IMR-90 (cell line): ENCODE measurements around the gene EPS8. TPM values are rescaled to one million over a fixed set of nuclear protein-coding genes. Genes with fewer than 3 reads are reported as not detected.

Experiments
- ATAC-seq: fragments of 200-7000 bp; cut with Tn5 transposase; 2 replicates; pipeline ENCODE4 v1.9.1; 2020; ENCODE audit warnings: low read depth, mild to moderate bottlenecking, moderate library complexity
- BruUV-seq: library from RNA; stranded (reverse); fragments of 400-500 nt; replicated peaks from 2 replicates; lab custom pipeline; 2021; lab: Mats Ljungman, UMichigan
- CTCF ChIA-PET: fragments of 300-600 bp; formaldehyde crosslinking; extraction: SDS; loops from one replicate; lab custom pipeline; 2021; ENCODE audit warnings: antibody characterized with exemption; lab: Yijun Ruan, JAX
- POLR2A ChIA-PET: fragments of 300-600 bp; sonication (Branson Sonifier 250); formaldehyde crosslinking; loops from one replicate; lab custom pipeline; 2022; ENCODE audit warnings: antibody characterized with exemption; ENCODE audit not compliant: unreplicated experiment; lab: Charles Lee
- DNase-seq: peaks from one replicate; pipeline ENCODE4 v3.0.0; 2013
- H2AFZ ChIP-seq: replicated peaks from 2 replicates; pipeline ENCODE3; 2013; ENCODE audit warnings: low read length, mild to moderate bottlenecking; ENCODE audit not compliant: poor library complexity
- H2AK5ac ChIP-seq: 2 replicates; pipeline ENCODE4 v1.6.1; 2013; ENCODE audit warnings: low read depth, low read length, inconsistent platforms
- H2AK9ac ChIP-seq: replicated peaks from 2 replicates; pipeline ENCODE3; 2013; ENCODE audit warnings: mild to moderate bottlenecking, low read depth, low read length, moderate library complexity; ENCODE audit not compliant: poor library complexity
- H2BK120ac ChIP-seq: 2 replicates; pipeline ENCODE4 v1.6.1; 2013; ENCODE audit warnings: low read depth, low read length, inconsistent platforms
- H2BK15ac ChIP-seq: 3 replicates; pipeline ENCODE4 v1.6.1; 2013; ENCODE audit warnings: low read depth, low read length, inconsistent platforms
- H2BK20ac ChIP-seq: 2 replicates; pipeline ENCODE4 v1.6.1; 2013; ENCODE audit warnings: low read depth, mild to moderate bottlenecking, inconsistent platforms, low read length, moderate library complexity
- H2BK5ac ChIP-seq: 2 replicates; pipeline ENCODE4 v1.6.1; 2013; ENCODE audit warnings: mild to moderate bottlenecking, low read depth, low read length, inconsistent platforms; ENCODE audit not compliant: poor library complexity, severe bottlenecking
- H3K14ac ChIP-seq: replicated peaks from 2 replicates; pipeline ENCODE4 v1.6.1; 2013; ENCODE audit warnings: low read depth, low read length, inconsistent platforms
- H3K18ac ChIP-seq: 2 replicates; pipeline ENCODE4 v1.6.1; 2013; ENCODE audit warnings: low read depth, low read length, control low read depth
- H3K23ac ChIP-seq: 2 replicates; pipeline ENCODE4 v1.6.1; 2013; ENCODE audit warnings: low read depth, low read length, inconsistent platforms
- H3K27ac ChIP-seq: 2 replicates; pipeline ENCODE4 v1.5.1; 2013; ENCODE audit warnings: mild to moderate bottlenecking, control low read depth, low read length; ENCODE audit not compliant: insufficient read depth
- H3K27me3 ChIP-seq: 2 replicates; pipeline ENCODE4 v1.6.1; 2013; ENCODE audit warnings: low read length; ENCODE audit not compliant: control insufficient read depth, insufficient read depth
- H3K36me3 ChIP-seq: 2 replicates; pipeline ENCODE4 v1.6.1; 2013; ENCODE audit warnings: low read length, mixed read lengths; ENCODE audit not compliant: control insufficient read depth, insufficient read depth
- H3K4ac ChIP-seq: 2 replicates; pipeline ENCODE4 v1.6.1; 2013; ENCODE audit warnings: low read depth, low read length, inconsistent platforms
- H3K4me1 ChIP-seq: 2 replicates; pipeline ENCODE4 v1.6.1; 2013; ENCODE audit warnings: low read length, mixed read lengths; ENCODE audit not compliant: control insufficient read depth, insufficient read depth
- H3K4me2 ChIP-seq: 2 replicates; pipeline ENCODE4 v1.6.1; 2013; ENCODE audit warnings: low read depth, mild to moderate bottlenecking, control low read depth, low read length, moderate library complexity
- H3K4me3 ChIP-seq: 2 replicates; pipeline ENCODE4 v1.5.1; 2013; ENCODE audit warnings: low read depth, mild to moderate bottlenecking, control low read depth, low read length, moderate library complexity; ENCODE audit not compliant: insufficient read depth
- H3K56ac ChIP-seq: 2 replicates; pipeline ENCODE4 v1.6.1; 2013; ENCODE audit warnings: low read length, inconsistent platforms; ENCODE audit not compliant: insufficient read depth; ENCODE audit errors: extremely low read depth
- H3K79me1 ChIP-seq, 2 experiments: 2 replicates each; pipeline ENCODE4 v1.6.1; 2013; ENCODE audit warnings: low read length in 2 of 2, inconsistent platforms in 1 of 2, low read depth in 1 of 2
- H3K9ac ChIP-seq: 2 replicates; pipeline ENCODE4 v1.6.1; 2013; ENCODE audit warnings: low read depth, low read length, control low read depth
- H3K9me1 ChIP-seq: 2 replicates; pipeline ENCODE4 v1.6.1; 2013; ENCODE audit warnings: low read length, inconsistent platforms; ENCODE audit not compliant: insufficient read depth
- H3K9me3 ChIP-seq: 2 replicates; pipeline ENCODE4 v1.6.1; 2013; ENCODE audit warnings: low read length; ENCODE audit not compliant: control insufficient read depth, insufficient read depth
- H4K20me1 ChIP-seq: 2 replicates; pipeline ENCODE4 v1.6.1; 2013; ENCODE audit warnings: low read length, inconsistent platforms; ENCODE audit not compliant: insufficient read depth
- H4K5ac ChIP-seq: 2 replicates; pipeline ENCODE4 v1.6.1; 2013; ENCODE audit warnings: mild to moderate bottlenecking, low read depth, low read length, control low read depth
- H4K8ac ChIP-seq, 2 experiments: 2 replicates each; pipeline ENCODE4 v1.6.1; 2013; ENCODE audit warnings: low read depth in 2 of 2, low read length in 2 of 2, control low read depth in 1 of 2, inconsistent platforms in 1 of 2
- H4K91ac ChIP-seq: 2 replicates; pipeline ENCODE4 v1.6.1; 2013; ENCODE audit warnings: low read depth, low read length, inconsistent platforms; ENCODE audit not compliant: insufficient read depth
- MXI1 ChIP-seq: IDR thresholded peaks from 2 replicates; pipeline ENCODE4 v1.6.1; 2012; ENCODE audit warnings: low read depth, mild to moderate bottlenecking, low read length, moderate library complexity, borderline replicate concordance
- RFX5 ChIP-seq: IDR thresholded peaks from 2 replicates; pipeline ENCODE4 v1.8.0; 2012; ENCODE audit warnings: low read depth, mild to moderate bottlenecking, low read length, moderate library complexity
- WGBS, 2 experiments: methylation state at CpG; one replicate each; pipeline versions ENCODE4 v1.1.5 to v1.1.7; 2013; ENCODE audit warnings: missing lambda C conversion rate in 2 of 2; ENCODE audit not compliant: insufficient read length in 1 of 2; ENCODE audit errors: extremely low coverage in 2 of 2; 5-methylcytosine and 5-hydroxymethylcytosine counted together
- dilution Hi-C: fragments of 300-500 bp; cut with HindIII; formaldehyde crosslinking; loops from one replicate; pipeline ENCODE4 v1.14.3; 2018; ENCODE audit warnings: low sequenced_read_pairs; ENCODE audit not compliant: unreplicated experiment
- in situ Hi-C: fragments of 300-500 bp; cut with MboI; formaldehyde crosslinking; loops from 3 replicates; pipeline ENCODE4 v1.14.3; 2019; ENCODE audit warnings: low sequenced_read_pairs, inconsistent platforms, mixed read lengths
- intact Hi-C: fragments of 100-400 bp; cut with micrococcal nuclease; formaldehyde crosslinking; loops from 2 replicates; pipeline ENCODE4 v1.10.0; 2022
- polyA plus RNA-seq, 3 experiments: library from polyadenylated mRNA; depleted of rRNA; stranded (reverse); fragments of >200 nt; gene quantifications; 2 replicates each; pipeline ENCODE4 v1.2.3, GENCODE V29; 2012; ENCODE audit warnings: low replicate concordance in 1 of 3
- total RNA-seq: library from RNA; depleted of rRNA; stranded (reverse); fragments of >200 nt; gene quantifications from 2 replicates; pipeline ENCODE4 v1.2.3, GENCODE V29; 2012

EPS8 gene
- total and polyA plus RNA-seq, 2 of the 4 experiments (the other 2 are of a cell fraction): 45.1 to 104 TPM

DNA sequence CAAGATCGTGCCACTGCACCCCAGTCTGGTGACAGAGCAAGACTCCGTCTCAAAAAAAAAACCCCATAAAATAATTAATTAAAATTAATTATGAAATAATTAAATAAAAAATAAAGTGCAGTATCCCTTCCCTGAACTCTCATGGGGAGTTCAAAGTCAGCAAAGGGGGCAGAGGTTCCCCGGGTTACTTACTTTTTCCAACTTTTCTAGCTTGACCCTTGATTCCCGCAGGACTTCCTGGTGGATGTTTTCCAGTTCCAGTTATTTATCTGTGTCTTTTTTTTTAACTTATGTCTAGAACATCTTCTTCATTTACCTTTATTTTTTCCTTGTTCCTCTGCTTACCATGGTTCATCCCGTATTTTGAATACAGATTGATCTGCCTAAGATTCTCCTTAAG is 197.4 kb downstream of the EPS8 start:
- in situ Hi-C loops (no loop called here), dilution Hi-C loops (no loop called here), intact Hi-C loops (loop anchor here (5.0 kb wide), 1 partner anchor 305 kb away; no protein-coding TSS in a partner anchor)
- H3K27me3 ChIP-seq: no peaks in the 10 kb centered on the region
- no peak overlapping the region for H2AFZ ChIP-seq
- H4K91ac ChIP-seq: no peak overlapping the region
- no peak overlapping the region for H3K4ac ChIP-seq
- H3K4me1 ChIP-seq: no peaks in the 10 kb centered on the region
- H2BK15ac ChIP-seq: no peak overlapping the region
- no peak overlapping the region for H4K8ac ChIP-seq
- no peak overlapping the region for H2AK5ac ChIP-seq
- ChIA-PET POLR2A (interaction anchor here (0.5 kb wide), 1 partner anchor 1191 kb away, joined by 4 read pairs; no protein-coding TSS in a partner anchor), CTCF (interaction anchor here (1.0 to 2.0 kb wide), 3 partner anchors 264 to 266 kb away, joined by 4 to 12 read pairs (median 4); no protein-coding TSS in a partner anchor)
- no peak overlapping the region for H2AK9ac ChIP-seq
- no peak overlapping the region for H3K18ac ChIP-seq
- H3K4me2 ChIP-seq: no peak overlapping the region
- no CpG with 5 or more reads among the region's 5 CpGs for WGBS, 2 experiments
- H3K9ac ChIP-seq: no peak overlapping the region
- H2BK20ac ChIP-seq: no peak overlapping the region
- TF ChIP-seq RFX5: no peak
- no peak for TF ChIP-seq MXI1
- no peaks in the 10 kb centered on the region for H3K9me3 ChIP-seq
- no peak overlapping the region for H2BK120ac ChIP-seq
- no peaks in the 10 kb centered on the region for H3K36me3 ChIP-seq
- H4K20me1 ChIP-seq: no peaks in the 10 kb centered on the region
- no peaks in the 10 kb centered on the region for H3K79me1 ChIP-seq
- BruUV-seq: no TSS peak
- DNase-seq (no peak), ATAC-seq (no peak)
- no peak overlapping the region for H3K4me3 ChIP-seq
- H3K56ac ChIP-seq: no peak overlapping the region
- no peak overlapping the region for H2BK5ac ChIP-seq
- no peak overlapping the region for H4K5ac ChIP-seq
- H3K9me1 ChIP-seq: no peaks in the 10 kb centered on the region
- no peak overlapping the region for H3K23ac ChIP-seq
- H3K27ac ChIP-seq: no peak overlapping the region
- no peak overlapping the region for H3K14ac ChIP-seq
